Stromal cell of bone marrow (primary cell): ENCODE results near the gene PHLDA1.

Experiments
- DNase-seq: peaks from one replicate; pipeline ENCODE4 v3.0.0-alpha.2; 2012; ENCODE audit warnings: low read depth

Gene PHLDA1

DNA sequence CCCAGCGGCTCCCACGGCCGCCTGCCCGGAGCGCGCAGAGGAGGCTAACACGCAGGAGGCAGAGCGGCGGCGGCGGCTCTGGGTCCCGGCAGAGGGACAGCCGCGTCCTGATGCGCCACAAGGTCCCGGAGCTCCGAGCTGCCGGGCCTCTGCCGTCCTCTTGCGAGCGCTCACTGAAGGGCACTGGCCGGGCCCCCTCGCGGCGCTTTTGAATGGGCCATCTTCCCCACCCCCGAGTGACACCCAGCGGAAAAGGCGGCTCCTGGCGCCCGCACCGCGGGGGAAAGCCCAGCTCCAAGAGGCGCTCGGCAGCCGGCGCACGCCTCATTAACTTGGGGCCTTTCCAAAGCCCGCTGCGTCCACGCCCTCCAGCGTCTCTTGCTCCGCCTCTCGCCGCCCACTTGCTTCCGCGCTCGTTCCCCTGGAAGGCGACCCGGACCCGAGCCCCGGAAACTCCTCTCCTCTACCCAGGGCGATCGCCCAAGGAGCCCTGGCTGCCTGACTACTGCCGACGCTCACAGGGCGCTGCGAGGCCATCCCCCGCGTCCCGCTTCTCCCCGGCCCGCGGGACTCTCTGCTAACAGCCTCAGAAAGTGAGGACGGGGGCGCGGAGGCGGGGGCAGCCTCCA lies at the start of gene PHLDA1:
TSS of gene PHLDA1 (minus strand) at position 363 of the 629 bp plus-strand sequence.
- peak; percentile 97 for DNase-seq

DNA sequence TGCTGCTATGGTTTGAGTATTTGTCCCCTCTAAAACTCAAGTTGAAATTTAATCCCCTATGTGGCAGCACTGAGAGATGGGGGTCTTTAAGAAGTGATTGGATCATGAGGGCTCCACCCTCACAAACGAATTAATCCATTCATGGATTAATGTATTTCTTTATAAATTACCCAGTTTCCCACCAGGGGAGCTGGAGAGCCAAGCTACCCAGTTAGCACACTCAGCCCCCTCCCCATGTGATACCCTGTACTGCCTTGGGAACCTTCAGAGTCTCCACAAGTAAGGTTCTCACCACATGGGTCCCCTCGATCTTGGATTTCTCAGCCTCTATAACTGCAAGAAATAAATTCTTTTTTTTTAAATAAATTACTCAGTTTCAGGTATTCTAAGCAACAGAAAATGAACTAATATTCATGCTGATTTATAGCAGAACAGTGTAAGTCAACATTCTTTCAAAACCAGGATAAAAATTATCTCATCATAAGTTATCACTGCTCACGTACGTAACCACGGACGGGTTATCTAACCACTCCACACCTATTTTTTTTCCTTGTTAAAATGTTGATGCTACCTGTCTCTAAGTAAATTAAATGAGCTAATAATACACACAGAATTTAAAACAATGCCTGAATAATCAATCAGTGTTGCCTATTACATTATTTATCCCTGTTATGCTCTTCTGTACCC lies 49.3 kb upstream of the PHLDA1 start:
- DNase-seq: no peak

DNA sequence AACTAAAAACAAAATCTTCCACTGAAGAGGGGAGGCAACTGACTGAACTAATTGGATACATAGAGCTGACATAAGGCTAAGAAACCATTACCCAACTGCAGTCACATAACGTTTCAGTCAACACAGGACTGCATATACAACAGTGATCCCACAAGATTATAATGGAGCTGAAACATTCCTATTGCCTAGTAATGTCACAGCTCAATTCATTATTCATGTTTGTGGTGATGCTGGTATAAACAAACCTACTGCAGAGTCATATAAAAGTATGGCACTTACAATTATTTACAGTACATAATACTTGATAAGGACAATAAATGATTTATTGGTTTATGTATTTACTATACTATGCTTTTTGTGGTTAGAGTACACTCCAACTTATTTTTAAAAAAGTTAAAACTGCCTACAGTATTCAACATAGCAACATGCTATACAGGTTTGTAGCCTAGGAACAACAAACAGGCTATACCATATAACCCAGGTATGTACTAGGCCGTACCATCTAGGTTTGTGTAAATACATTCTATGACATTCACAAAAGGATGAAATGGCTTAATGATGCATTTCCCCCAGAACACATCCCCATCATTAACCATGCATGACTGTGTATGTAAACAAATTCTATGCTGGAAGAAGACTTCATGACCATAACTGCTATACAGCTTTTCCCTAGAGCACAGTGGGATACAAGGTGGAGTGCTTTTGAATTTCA lies 48.6 kb upstream of the PHLDA1 start:
- no peak for DNase-seq

DNA sequence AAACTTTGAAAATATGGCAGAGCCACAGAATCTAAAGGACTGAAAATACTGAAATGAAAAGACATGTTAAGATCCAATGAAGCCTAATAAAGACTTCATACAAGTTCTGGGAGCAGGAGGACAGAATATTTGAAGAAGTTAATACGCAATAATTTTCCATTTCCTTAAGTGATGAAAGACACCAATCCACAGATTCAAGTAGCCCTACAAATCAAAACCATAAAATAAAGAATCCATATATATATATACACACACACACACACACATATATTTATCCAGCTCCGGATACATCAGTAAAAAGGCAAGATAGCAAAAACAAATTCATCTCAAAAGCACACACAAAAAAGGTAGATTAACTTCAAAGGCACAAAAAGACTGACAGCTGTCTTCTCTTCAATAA lies 47.2 kb upstream of the PHLDA1 start:
- DNase-seq: no peak

GRCh38 chr12:76075448-76075847 lies 43.9 kb upstream of the PHLDA1 start:
- DNase-seq: no peak

- DNase-seq: no peak
These were observed 43.2 kb upstream of the PHLDA1 start for GRCh38 chr12:76074701-76075336.

DNA sequence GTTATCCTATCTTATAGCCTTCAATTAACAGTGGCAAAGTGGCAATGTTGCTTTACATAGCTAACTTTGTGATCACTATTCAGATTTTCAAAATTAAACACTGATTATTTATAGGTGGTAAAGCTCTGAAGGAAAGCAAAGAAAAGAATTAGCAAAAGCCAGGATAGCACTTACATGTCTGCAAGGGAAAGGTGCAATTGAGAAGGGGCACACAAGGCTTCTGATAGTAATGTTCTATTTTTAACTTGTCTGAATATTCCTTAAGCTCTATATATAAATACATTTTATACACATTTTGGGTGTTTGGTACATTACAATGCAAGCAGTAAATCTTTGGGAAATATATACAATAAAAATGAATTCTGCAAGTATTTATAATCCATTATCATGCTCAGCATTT lies 42.0 kb upstream of the PHLDA1 start:
- DNase-seq: no peak

DNA sequence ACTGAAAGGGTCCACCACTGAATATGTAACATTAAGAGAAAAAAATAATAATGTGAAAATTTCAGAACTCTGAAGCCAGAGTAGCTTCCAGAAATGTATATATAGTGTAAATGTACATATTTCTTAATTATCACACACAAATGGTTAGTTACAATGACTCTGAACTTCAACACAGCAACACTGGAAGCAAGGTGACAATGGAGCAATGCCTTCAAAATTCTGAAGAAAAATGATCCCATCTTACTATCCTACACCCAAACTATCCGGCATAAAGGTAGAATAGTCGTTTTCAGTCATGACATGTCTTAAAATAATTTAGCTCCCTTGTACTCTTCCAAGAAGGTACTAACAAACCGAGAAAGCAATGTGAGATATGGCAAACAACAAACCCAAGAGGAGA lies 41.0 kb upstream of the PHLDA1 start:
- no peak for DNase-seq

GRCh38 chr12:76069339-76069738 lies 37.8 kb upstream of the PHLDA1 start:
- DNase-seq: no peak

- DNase-seq: no peak
These were observed 34.3 kb upstream of the PHLDA1 start for GRCh38 chr12:76065917-76066316.

- DNase-seq: no peak
These were observed 33.3 kb upstream of the PHLDA1 start for GRCh38 chr12:76064904-76065303.

- DNase-seq: no peak
These were observed 28.5 kb upstream of the PHLDA1 start for GRCh38 chr12:76060111-76060510.

- DNase-seq: no peak
These were observed 25.8 kb upstream of the PHLDA1 start for GRCh38 chr12:76057326-76057725.

DNA sequence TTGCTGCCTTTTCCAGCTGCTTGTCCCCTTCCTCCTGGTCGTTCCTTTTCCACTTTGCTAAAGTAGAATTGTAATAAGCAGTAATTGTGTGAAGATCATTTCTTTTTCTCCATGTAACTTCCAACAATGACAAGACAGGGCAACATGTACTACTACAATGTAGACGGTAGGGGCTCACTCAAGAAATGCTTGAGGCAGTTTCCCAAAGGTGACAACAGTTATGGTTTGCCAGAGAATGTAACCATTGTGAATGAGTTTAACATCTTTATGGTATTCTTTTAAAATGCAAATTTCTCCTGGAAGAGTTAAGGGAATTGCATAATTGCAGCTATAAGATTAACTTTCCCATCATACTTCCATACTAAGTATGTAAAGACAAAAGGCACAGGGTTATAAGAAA lies 23.8 kb upstream of the PHLDA1 start:
- no peak for DNase-seq

DNA sequence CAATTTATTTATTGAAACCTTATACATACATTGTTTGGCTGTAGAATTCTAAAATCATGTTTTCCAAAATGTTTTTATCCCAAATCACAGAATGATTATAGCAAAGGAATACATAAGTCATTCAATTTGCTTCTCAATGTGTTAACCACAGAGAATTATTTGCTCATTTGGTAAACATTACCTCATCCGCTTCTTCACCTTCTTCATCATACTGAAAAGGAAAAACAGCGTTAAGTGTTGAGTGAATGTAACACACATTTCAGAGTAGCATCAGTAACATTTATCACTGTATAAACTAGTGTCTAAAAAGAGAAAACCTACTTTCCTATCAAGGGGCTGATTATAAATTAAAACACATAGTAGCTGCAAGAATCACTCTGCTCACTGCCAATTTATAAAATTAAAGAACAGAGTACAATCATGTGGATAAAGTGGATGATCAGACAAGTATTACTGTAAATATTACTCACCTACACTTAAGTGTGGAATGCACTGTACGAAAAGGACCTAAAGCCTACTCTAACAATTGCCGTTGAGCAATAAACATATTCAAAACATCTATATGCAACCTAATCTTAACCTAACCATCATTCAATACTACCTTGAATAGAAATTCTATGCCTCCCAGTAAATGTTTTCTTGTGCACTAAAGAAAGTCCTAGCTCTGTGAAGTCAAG lies 18.1 kb upstream of the PHLDA1 start:
- no peak for DNase-seq

DNA sequence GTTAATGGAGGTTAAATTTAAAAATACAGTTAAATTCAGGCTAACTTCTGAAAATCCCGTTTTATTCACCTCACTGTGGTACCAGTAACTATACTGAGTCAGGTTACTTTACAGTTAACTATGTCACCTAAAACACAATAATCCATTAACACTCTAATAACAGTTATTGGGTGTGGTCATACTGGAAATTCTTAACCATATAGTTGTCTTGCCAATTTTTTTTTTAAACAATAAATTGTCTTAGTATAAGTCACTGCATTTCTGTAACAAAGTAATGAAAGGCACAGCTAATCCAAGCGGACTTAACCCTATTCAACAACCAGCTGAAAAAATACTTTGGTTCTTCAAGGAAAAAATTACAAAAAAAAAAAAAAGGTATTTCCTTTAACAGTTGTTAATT lies 16.2 kb upstream of the PHLDA1 start:
- no peak for DNase-seq

GRCh38 chr12:76047060-76047459 lies 15.5 kb upstream of the PHLDA1 start:
- no peak for DNase-seq

GRCh38 chr12:76043377-76043776 lies 11.8 kb upstream of the PHLDA1 start:
- no peak for DNase-seq

- no peak for DNase-seq
These were observed 10.6 kb upstream of the PHLDA1 start for GRCh38 chr12:76042147-76042546.

GRCh38 chr12:76041406-76041805 lies 9.8 kb upstream of the PHLDA1 start:
- no peak for DNase-seq

DNA sequence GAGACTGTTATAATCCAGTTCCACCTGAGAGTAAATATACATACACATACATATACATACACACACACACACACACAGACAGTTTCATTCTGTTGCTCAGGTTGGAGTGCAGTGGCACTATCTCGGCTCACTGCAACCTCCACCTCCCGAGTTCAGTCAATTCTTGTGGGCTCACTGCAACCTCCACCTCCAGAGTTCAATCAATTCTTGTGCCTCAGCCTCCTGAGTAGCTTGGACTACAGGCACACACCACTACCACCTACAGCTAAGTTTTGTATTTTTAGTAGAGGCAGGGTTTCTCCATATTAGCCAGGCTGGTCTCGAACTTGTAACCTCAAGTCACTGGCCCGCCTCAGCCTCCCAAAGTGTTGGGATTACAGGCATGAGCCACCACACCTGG lies 8.9 kb upstream of the PHLDA1 start:
- DNase-seq: no peak

GRCh38 chr12:76038176-76038575 lies 6.6 kb upstream of the PHLDA1 start:
- DNase-seq: no peak
